Brain microvascular endothelial cell (primary cell): ENCODE measurements around the gene FSTL1.
A peak's percentile ranks its signal among the peaks of the same experiment; 100 is the strongest.

Experiments used
- DNase-seq: peaks from one replicate; pipeline ENCODE4 v3.0.0-alpha.2; 2020
- H3K27ac ChIP-seq: fragments of 250-450 bp; sonication (Bioruptor Pico); 2 replicates; pipeline ENCODE4 v1.5.1; 2020; ENCODE audit warnings: mild to moderate bottlenecking, moderate library complexity
- H3K27me3 ChIP-seq: fragments of 250-450 bp; sonication (Bioruptor Pico); replicated peaks from 2 replicates; pipeline ENCODE4 v1.5.1; 2020; ENCODE audit warnings: mild to moderate bottlenecking
- H3K36me3 ChIP-seq: fragments of 250-450 bp; sonication (Bioruptor Pico); replicated peaks from 2 replicates; pipeline ENCODE4 v1.5.1; 2020; ENCODE audit warnings: mild to moderate bottlenecking
- H3K4me3 ChIP-seq: 2 replicates; pipeline ENCODE4 v1.5.1; 2011; ENCODE audit warnings: low read depth, mild to moderate bottlenecking, control low read depth, low read length, moderate library complexity
- CTCF ChIP-seq: IDR thresholded peaks from 2 replicates; pipeline ENCODE4 v1.5.1; 2011; ENCODE audit warnings: low read depth, mild to moderate bottlenecking, moderate library complexity, low read length, control low read depth, inconsistent platforms; ENCODE audit errors: missing control alignments
- in situ Hi-C: cut with HindIII; loops from 2 replicates; pipeline ENCODE4 v1.10.0; 2017; ENCODE audit warnings: low sequenced_read_pairs, low pct_ligation_motif_present

FSTL1 gene

DNA sequence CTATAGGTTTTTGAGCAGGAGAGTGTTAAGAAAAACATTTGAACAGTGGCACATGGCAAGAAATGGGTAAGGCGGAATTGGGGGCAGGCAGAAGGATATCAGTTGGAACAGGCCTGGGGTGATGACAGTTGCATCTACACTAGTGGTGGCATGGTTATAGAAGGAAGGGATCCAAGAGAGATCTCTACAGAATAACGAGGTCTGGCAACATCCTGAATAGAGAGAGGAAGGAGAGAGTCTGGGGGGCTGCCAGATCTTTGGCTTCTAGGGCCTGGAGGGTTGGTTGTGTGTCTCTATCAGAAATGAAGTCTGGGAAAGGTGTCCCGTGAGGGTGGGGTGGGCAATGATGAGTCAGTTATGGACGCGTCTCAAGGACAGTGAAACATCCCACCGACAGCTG is 26.3 kb downstream of the FSTL1 start:
- peaks cover 42% of the 10 kb centered on the region for H3K36me3 ChIP-seq
- no peak for DNase-seq
- no peaks in the 10 kb centered on the region for H3K27me3 ChIP-seq
- H3K27ac ChIP-seq, result no peak overlapping the region
- H3K4me3 ChIP-seq, result no peak overlapping the region
- no peak for TF ChIP-seq CTCF
- in situ Hi-C loops, result no loop called here

GRCh38 chr3:120423432-120423831 is 27.4 kb downstream of the FSTL1 start:
- DNase-seq, result no peak
- Histone ChIP-seq H3K27ac (no peak overlapping the region), H3K4me3 (no peak overlapping the region), H3K36me3 (peaks cover 35% of the 10 kb centered on the region), H3K27me3 (no peaks in the 10 kb centered on the region)
- no peak for TF ChIP-seq CTCF
- in situ Hi-C loops, result no loop called here

- in situ Hi-C loops, result no loop called here
- Histone ChIP-seq H3K4me3 (no peak overlapping the region), H3K36me3 (peaks cover 24% of the 10 kb centered on the region), H3K27me3 (no peaks in the 10 kb centered on the region), H3K27ac (no peak overlapping the region)
- TF ChIP-seq CTCF, result no peak
- DNase-seq, result no peak
Observed at GRCh38 chr3:120421926-120422325, 28.9 kb downstream of the FSTL1 start.

DNA sequence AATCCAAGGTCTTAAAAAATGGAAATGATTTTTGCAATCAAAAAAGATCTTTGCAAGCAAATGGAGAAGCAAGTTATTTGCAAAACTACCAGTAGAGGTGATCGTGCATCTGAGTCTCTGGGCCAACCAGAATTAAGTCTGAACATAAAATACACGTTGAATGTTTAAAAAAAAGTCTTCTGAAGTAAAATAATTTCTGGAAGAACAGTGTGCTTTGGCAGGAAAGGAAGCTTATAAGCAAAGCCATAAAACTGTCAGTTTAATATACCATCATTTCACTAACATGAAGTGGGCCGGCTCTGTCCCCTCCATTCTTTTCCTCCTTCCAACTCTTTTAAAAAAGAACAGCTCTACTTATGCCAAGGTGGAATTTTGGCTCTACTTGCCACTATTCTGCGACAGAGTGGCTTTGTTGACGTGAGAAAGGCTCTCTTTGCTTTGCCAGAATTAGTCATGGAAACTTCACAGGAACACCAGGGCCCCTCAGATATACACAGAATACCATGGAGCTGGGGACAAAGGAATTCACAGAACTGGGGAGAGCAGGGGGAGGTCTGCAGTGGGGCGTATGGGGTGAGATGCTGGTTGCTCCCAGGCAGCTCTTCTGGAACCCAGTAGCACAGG is 29.8 kb downstream of the FSTL1 start:
- peak overlapping the region; percentile 25 for H3K27ac ChIP-seq
- DNase-seq, result peak; percentile 35
- TF ChIP-seq CTCF, result peak; percentile 42
- no peak overlapping the region for H3K4me3 ChIP-seq
- H3K27me3 ChIP-seq, result no peaks in the 10 kb centered on the region
- H3K36me3 ChIP-seq, result peaks cover 19% of the 10 kb centered on the region
- in situ Hi-C loops, result no loop called here

DNA sequence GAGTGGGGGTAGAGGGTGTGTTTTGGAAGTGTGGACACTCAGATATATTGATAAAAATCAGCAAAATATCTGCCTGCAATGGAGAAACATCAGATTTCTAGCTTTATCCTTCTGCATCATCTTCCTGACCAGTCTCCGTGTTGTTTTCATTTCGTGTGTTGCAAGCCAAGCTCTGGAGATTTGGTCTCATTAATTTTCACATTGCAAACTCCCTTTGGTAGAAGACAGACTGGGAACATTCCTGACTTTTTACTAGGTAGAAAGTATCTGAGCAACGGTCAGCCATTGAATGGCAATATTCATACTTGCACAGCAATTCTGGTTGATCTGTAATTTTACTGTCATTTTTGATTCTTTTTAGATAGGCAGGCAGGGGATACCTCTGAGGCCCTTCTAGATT is 30.4 kb downstream of the FSTL1 start:
- in situ Hi-C loops, result no loop called here
- Histone ChIP-seq H3K36me3 (peaks cover 16% of the 10 kb centered on the region), H3K27me3 (no peaks in the 10 kb centered on the region), H3K4me3 (no peak overlapping the region), H3K27ac (peak overlapping the region; percentile 25)
- no peak for DNase-seq
- TF ChIP-seq CTCF, result no peak

DNA sequence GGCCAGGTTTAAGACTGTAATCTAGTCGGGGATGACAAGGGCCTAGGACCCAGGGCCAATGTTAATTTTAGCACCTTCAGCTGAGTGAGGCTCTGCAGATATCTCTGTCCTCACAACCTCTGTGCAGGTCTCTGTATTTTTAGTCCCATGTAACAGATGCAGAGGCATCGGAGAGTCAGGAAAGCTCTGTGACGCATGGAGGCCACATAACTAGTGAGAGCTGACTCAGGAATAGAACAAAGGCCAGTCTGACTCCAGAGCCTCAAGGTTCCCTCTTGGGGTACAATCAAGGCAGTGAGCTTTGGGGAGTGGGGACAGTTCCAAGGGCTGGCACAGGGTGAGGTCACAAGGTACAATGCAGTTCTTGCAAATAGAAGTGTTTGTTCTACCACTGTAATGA is 31.0 kb downstream of the FSTL1 start:
- H3K4me3 ChIP-seq, result no peak overlapping the region

More for the DNA sequence above, 31.0 kb downstream of the FSTL1 start:
- TF ChIP-seq CTCF, result no peak
- H3K27ac ChIP-seq, result peak overlapping the region; percentile 9
- H3K27me3 ChIP-seq, result no peaks in the 10 kb centered on the region
- peaks cover 19% of the 10 kb centered on the region for H3K36me3 ChIP-seq
- in situ Hi-C loops, result no loop called here
- no peak for DNase-seq
